Prostate gland (tissue), 2 donors: ENCODE results near the gene RNF183. TPM values are rescaled to one million over a fixed set of nuclear protein-coding genes. Genes with fewer than 3 reads are reported as not detected.
"Not testable (repeated sequence)": the region's sequence is repeated elsewhere in the genome, so short reads cannot be mapped to it uniquely, and the experiment has no call there.

Source experiments
- DNase-seq: peaks from one replicate; pipeline ENCODE4 v3.0.0-alpha.2; 2019; ENCODE audit warnings: low spot score
- H3K27ac ChIP-seq, 2 donors: fragments of 200-600 bp; sonication (generic); 2 replicates each; pipeline ENCODE4 v1.5.1; 2017 to 2019
- H3K27me3 ChIP-seq: fragments of 200-600 bp; sonication (generic); replicated peaks from 2 replicates; pipeline ENCODE4 v1.5.1; 2019; ENCODE audit not compliant: insufficient read depth
- H3K36me3 ChIP-seq, 2 donors: fragments of 200-600 bp; sonication (generic); 1 replicate in 1 of 2; 2 replicates in 1 of 2; pipeline versions ENCODE4 v1.5.1 to v1.8.1; 2017 to 2019
- H3K4me1 ChIP-seq: fragments of 200-600 bp; sonication (generic); replicated peaks from 2 replicates; pipeline ENCODE4 v1.5.1; 2019
- H3K4me3 ChIP-seq, 2 donors: fragments of 200-600 bp; sonication (generic); 2 replicates each; pipeline ENCODE4 v1.5.1; 2017 to 2019
- H3K9me3 ChIP-seq: fragments of 200-600 bp; sonication (generic); 2 replicates; pipeline ENCODE4 v1.5.1; 2017
- POLR2A ChIP-seq: fragments of 450-650 bp; IDR thresholded peaks from one replicate; pipeline ENCODE4 v1.6.1; 2016; ENCODE audit warnings: antibody characterized with exemption, mild to moderate bottlenecking
- POLR2AphosphoS5 ChIP-seq: sonication (generic); formaldehyde crosslinking; IDR thresholded peaks from one replicate; pipeline ENCODE4 v1.6.1; 2017; ENCODE audit warnings: antibody characterized with exemption
- WGBS: methylation state at CpG from one replicate; pipeline ENCODE4 v1.1.5; 2018; 5-methylcytosine and 5-hydroxymethylcytosine counted together
- intact Hi-C: fragments of 100-400 bp; cut with DNase I; formaldehyde crosslinking; loops from one replicate; pipeline ENCODE4 v1.14.2; 2022
- total RNA-seq, 2 donors: library from RNA; depleted of rRNA; stranded (reverse); fragments of >200 nt; gene quantifications; one replicate each; pipeline ENCODE4 v1.1.0, GENCODE V29; 2016
- TF ChIP-seq, protein P1 (sequence below), 4 experiments: fragments of 200-600 bp in 2 of 4; fragments of 450-650 bp in 2 of 4; sonication (generic) in 2 of 4; IDR thresholded peaks; 1 replicate in 3 of 4; 2 replicates in 1 of 4; pipeline ENCODE4 v1.5.1; 2016 to 2019; ENCODE audit warnings: antibody characterized with exemption in 4 of 4, mild to moderate bottlenecking in 2 of 4, moderate library complexity in 2 of 4

The RNF183 gene
- total RNA-seq, 2 donors from 2014 or later, result 0.57 TPM; not detected in 1

DNA sequence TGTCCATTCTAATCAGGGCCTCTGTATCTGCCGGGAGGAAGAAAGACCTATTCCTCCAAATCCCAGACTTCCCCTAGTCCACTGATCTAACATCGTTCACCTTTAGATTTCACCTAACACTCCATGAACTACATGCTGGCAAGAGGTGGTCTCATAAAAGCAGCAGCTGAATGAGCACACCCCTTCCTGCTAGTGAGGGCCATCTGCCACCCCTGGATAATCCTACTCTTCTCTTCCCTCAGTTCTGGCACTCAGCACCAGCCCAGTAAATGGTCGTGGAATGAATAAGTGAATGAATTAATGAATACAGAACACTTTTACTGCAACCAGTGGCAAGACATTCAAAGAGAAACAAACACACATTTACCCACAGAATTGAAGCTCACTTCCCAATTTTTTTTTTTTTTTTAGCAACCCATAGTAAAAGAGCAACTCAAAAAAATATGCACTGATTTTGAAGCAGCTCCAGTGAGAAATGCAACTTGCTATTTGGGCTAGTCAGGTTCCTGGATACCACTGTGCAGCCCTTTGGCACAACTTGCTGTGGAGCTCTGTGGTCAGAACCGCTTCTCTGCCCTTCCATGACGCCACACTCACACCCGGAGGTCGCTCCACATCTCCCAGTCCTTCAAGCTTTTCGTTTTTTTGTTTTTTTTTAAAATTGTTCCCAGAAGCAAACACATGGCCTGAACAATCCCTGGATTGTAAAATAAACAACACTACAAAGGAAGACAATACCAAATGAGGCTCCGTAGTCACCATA lies 6.2 kb downstream of the RNF183 start:
- DNase-seq, result no peak
- H3K4me1 ChIP-seq, result no peaks in the 10 kb centered on the region
- intact Hi-C loops, result no loop called here
- no peak overlapping the region for H3K4me3 ChIP-seq
- no peak overlapping the region for H3K27ac ChIP-seq
- WGBS, result 61% methylated on average over 9 of the region's 9 CpGs
- no peaks in the 10 kb centered on the region for H3K9me3 ChIP-seq
- TF ChIP-seq, protein P1, sequence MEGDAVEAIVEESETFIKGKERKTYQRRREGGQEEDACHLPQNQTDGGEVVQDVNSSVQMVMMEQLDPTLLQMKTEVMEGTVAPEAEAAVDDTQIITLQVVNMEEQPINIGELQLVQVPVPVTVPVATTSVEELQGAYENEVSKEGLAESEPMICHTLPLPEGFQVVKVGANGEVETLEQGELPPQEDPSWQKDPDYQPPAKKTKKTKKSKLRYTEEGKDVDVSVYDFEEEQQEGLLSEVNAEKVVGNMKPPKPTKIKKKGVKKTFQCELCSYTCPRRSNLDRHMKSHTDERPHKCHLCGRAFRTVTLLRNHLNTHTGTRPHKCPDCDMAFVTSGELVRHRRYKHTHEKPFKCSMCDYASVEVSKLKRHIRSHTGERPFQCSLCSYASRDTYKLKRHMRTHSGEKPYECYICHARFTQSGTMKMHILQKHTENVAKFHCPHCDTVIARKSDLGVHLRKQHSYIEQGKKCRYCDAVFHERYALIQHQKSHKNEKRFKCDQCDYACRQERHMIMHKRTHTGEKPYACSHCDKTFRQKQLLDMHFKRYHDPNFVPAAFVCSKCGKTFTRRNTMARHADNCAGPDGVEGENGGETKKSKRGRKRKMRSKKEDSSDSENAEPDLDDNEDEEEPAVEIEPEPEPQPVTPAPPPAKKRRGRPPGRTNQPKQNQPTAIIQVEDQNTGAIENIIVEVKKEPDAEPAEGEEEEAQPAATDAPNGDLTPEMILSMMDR (IDR thresholded peaks at IDR 0.05), result no peak
- no peak for TF ChIP-seq POLR2AphosphoS5
- no peak for TF ChIP-seq POLR2A
- no peaks in the 10 kb centered on the region for H3K27me3 ChIP-seq
- H3K36me3 ChIP-seq, result peaks cover 0 to 4% of the 10 kb centered on the region in 2 donors

DNA sequence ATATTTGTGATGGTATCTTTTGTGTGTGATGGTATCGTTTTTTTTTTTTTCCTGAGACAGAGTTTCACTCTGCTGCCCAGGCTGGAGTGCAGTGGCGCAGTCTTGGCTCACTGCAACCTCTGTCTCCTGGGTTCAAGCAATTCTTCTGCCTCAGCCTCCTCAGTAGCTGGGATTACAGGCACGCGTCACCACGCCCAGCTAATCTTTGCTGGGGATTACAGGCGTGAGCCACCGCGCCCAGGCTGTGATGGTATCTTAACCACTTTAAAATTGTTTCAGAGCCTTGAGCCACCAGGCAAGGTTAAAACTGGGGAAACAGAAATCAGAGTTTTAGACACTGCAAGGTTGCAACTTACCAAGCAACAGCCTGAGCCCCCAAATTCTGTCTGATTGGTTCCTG lies 6.9 kb downstream of the RNF183 start:
- intact Hi-C loops, H3K4me3 ChIP-seq, H3K27ac ChIP-seq, H3K4me1 ChIP-seq, H3K36me3 ChIP-seq, H3K27me3 ChIP-seq, H3K9me3 ChIP-seq, DNase-seq: not testable (repeated sequence)
- 90% methylated on average over 8 of the region's 8 CpGs for WGBS

DNA sequence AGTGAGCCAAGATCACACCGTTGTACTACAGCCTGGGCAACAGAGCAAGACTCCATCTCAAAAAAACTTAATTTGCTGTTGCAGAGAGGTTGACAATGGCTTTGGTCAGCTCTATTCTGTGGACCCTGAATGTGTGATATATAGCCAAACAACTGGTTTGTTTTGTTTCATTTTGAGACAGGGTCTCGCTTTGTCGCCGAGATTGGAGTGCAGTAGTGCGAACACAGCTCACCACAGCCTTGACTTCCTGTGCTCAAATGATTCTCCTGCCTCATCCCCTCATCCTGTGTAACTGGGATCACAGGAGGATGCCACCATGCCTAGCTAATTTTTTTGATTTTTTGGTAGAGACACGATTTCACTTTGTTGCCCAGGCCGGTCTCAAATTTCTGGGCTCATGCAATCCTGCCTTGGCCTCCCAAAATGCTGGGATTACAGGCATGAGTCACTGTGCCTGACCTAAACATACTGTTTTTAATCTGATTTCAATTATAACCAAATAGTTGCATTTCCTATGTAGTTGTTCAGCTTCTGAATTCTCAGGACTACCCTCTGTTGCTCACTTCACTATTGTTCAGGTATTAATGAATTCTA lies 9.8 kb downstream of the RNF183 start:
- WGBS, result 80% methylated on average over 7 of the region's 7 CpGs
- no peaks in the 10 kb centered on the region for H3K27me3 ChIP-seq
- H3K27ac ChIP-seq, result no peak overlapping the region
- H3K9me3 ChIP-seq, result no peaks in the 10 kb centered on the region
- DNase-seq, result no peak
- intact Hi-C loops, result no loop called here
- TF ChIP-seq POLR2A, result no peak
- TF ChIP-seq, protein P1 (IDR thresholded peaks at IDR 0.05), result no peak
- peaks cover 7 to 8% of the 10 kb centered on the region in 2 donors for H3K36me3 ChIP-seq
- no peak overlapping the region for H3K4me3 ChIP-seq
- no peaks in the 10 kb centered on the region for H3K4me1 ChIP-seq

DNA sequence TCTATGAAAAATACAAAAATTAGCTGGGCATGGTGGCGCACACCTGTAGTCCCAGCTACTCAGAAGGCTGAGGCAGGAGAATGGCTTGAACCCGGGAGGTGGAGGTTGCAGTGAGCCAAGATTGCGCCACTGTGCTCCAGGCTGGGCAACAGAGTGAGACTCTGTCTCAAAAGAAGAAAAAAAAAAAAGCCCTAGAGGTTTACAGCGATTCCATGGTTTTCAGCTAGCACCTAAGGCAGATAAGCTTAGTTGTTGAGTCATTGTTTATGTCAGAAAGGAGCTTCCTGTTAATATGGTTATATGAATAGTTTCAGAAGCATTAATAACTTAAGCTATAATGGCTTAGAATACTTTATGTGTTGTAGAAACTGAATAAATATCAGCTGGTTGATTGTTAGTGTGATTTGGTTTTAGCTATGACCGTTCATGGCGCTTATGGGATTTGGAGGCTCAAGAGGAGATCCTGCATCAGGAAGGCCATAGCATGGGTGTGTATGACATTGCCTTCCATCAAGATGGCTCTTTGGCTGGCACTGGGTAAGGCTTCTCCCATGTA lies 13.0 kb downstream of the RNF183 start:
- H3K36me3 ChIP-seq, result peaks cover 7 to 8% of the 10 kb centered on the region in 2 donors
- no peak overlapping the region for H3K27ac ChIP-seq

DNA sequence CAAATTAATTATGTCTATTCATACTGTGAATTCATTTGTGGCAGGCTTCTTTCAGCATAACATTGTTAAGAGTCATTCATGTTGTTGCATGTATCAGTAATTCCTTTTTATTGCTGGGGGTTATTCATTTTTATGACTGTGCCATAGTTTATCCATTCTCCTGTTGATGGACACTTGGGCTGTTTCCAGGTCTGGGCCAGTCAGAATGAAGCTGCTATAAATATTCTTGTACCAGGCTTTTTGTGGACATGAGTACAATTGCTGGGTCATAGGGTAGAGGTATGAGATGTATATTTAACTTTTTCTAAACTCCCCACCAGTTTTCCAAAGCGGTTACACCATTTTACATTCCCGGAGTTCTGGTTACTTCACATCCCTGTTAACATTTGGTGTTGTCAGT lies 14.1 kb downstream of the RNF183 start:
- no peak overlapping the region for H3K27ac ChIP-seq
- H3K4me3 ChIP-seq, result no peak overlapping the region
- H3K36me3 ChIP-seq, result peaks cover 7 to 8% of the 10 kb centered on the region in 2 donors
- 96% methylated on average over 2 of the region's 2 CpGs for WGBS
- intact Hi-C loops, result no loop called here
- TF ChIP-seq, protein P1 (IDR thresholded peaks at IDR 0.05), result no peak
- no peak for TF ChIP-seq POLR2A
- TF ChIP-seq POLR2AphosphoS5, result no peak
- DNase-seq, result no peak
- H3K27me3 ChIP-seq, result no peaks in the 10 kb centered on the region
- H3K9me3 ChIP-seq, result no peaks in the 10 kb centered on the region
- H3K4me1 ChIP-seq, result peaks cover 4% of the 10 kb centered on the region

More for the DNA sequence above, 13.0 kb downstream of the RNF183 start:
- intact Hi-C loops, result no loop called here
- peaks cover 4% of the 10 kb centered on the region for H3K4me1 ChIP-seq
- H3K4me3 ChIP-seq, result no peak overlapping the region
- TF ChIP-seq POLR2A (no peak), POLR2AphosphoS5 (no peak)
- TF ChIP-seq, protein P1 (IDR thresholded peaks at IDR 0.05), result no peak
- H3K9me3 ChIP-seq, result no peaks in the 10 kb centered on the region
- 97% methylated on average over 6 of the region's 6 CpGs for WGBS
- no peak for DNase-seq
- H3K27me3 ChIP-seq, result no peaks in the 10 kb centered on the region
